Right atrium auricular region (tissue), 2 donors: ENCODE results near the gene RCBTB1. TPM values are rescaled to one million over a fixed set of nuclear protein-coding genes. Genes with fewer than 3 reads are reported as not detected.
A peak's percentile ranks its signal among the peaks of the same experiment; 100 is the strongest.
"Not testable (repeated sequence)": the region's sequence is repeated elsewhere in the genome, so short reads cannot be mapped to it uniquely, and the experiment has no call there.

Source experiments
- DNase-seq: peaks from one replicate; pipeline ENCODE4 v3.0.0-alpha.2; 2019; ENCODE audit warnings: low spot score
- H3K27ac ChIP-seq, 2 donors: fragments of 200-600 bp; sonication (generic); 1 replicate in 1 of 2; 2 replicates in 1 of 2; pipeline ENCODE4 v1.5.1; 2016 to 2019
- H3K27me3 ChIP-seq, 2 donors: fragments of 200-600 bp; sonication (generic); one replicate each; pipeline versions ENCODE4 v1.5.1 to v1.6.0; 2017 to 2019
- H3K36me3 ChIP-seq: fragments of 200-600 bp; sonication (generic); one replicate; pipeline ENCODE4 v1.5.1; 2016
- H3K4me1 ChIP-seq, 2 donors: fragments of 200-600 bp; sonication (generic); one replicate each; pipeline versions ENCODE4 v1.5.1 to v1.6.0; 2017 to 2019
- H3K4me3 ChIP-seq, 2 donors: fragments of 200-600 bp; sonication (generic); 1 replicate in 1 of 2; 2 replicates in 1 of 2; pipeline ENCODE4 v1.5.1; 2017 to 2019; ENCODE audit warnings: mild to moderate bottlenecking in 1 of 2, moderate library complexity in 1 of 2
- H3K9me3 ChIP-seq, 2 donors: fragments of 200-600 bp; sonication (generic); one replicate each; pipeline ENCODE4 v1.5.1; 2019
- CTCF ChIP-seq, 2 donors: fragments of 200-600 bp; sonication (generic); IDR thresholded peaks; one replicate each; pipeline ENCODE4 v1.5.1; 2019; ENCODE audit warnings: antibody characterized with exemption in 2 of 2
- total RNA-seq, 2 donors: library from RNA; depleted of rRNA; stranded (reverse); fragments of >200 nt; gene quantifications; one replicate each; pipeline ENCODE4 v1.1.0, GENCODE V29; 2016

The RCBTB1 gene
- total RNA-seq, 2 donors from 2014 or later = 8.9 to 19.6 TPM

- DNase-seq = no peak
- H3K36me3 ChIP-seq = peaks cover 6% of the 10 kb centered on the region
- H3K27me3 ChIP-seq = no peaks in the 10 kb centered on the region
- peaks cover 0 to 4% of the 10 kb centered on the region in 2 donors for H3K4me1 ChIP-seq
- TF ChIP-seq CTCF (IDR thresholded peaks at IDR 0.05) = no peak
- H3K4me3 ChIP-seq = no peak overlapping the region
- H3K9me3 ChIP-seq = no peaks in the 10 kb centered on the region
- no peak overlapping the region for H3K27ac ChIP-seq
Measured at GRCh38 chr13:49566461-49566860, 18.9 kb downstream of the RCBTB1 start.

DNA sequence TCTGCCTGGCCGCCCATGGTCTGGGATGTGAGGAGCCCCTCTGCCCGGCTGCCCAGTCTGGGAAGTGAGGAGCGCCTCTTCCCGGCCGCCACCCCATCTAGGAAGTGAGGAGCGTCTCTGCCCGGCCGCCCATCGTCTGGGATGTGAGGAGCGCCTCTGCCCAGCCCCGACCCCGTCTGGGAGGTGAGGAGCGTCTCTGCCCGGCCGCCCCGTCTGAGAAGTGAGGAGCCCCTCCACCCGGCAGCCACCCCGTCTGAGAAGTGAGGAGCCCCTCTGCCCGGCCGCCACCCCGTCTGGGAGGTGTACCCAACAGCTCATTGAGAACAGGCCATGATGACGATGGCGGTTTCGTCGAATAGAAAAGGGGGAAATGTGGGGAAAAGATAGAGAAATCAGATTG, 19.9 kb downstream of the RCBTB1 start:
- H3K4me1 ChIP-seq, H3K9me3 ChIP-seq, DNase-seq, H3K27me3 ChIP-seq, H3K27ac ChIP-seq, H3K36me3 ChIP-seq, H3K4me3 ChIP-seq: not testable (repeated sequence)

GRCh38 chr13:49563516-49563915, 21.8 kb downstream of the RCBTB1 start:
- Histone ChIP-seq H3K27ac (no peak overlapping the region), H3K4me1 (peaks cover 0 to 6% of the 10 kb centered on the region in 2 donors), H3K4me3 (no peak overlapping the region), H3K9me3 (no peaks in the 10 kb centered on the region), H3K36me3 (peaks cover 14% of the 10 kb centered on the region), H3K27me3 (no peaks in the 10 kb centered on the region)
- DNase-seq = no peak
- no peak for TF ChIP-seq CTCF (IDR thresholded peaks at IDR 0.05)

GRCh38 chr13:49561062-49561410, 24.3 kb downstream of the RCBTB1 start:
- no peak overlapping the region for H3K4me3 ChIP-seq
- no peaks in the 10 kb centered on the region for H3K27me3 ChIP-seq
- peaks cover 0 to 6% of the 10 kb centered on the region in 2 donors for H3K4me1 ChIP-seq
- H3K27ac ChIP-seq = peak overlapping the region; percentile 41 to 65
- H3K9me3 ChIP-seq = no peaks in the 10 kb centered on the region
- DNase-seq = no peak
- TF ChIP-seq CTCF (IDR thresholded peaks at IDR 0.05) = no peak
- peaks cover 14% of the 10 kb centered on the region for H3K36me3 ChIP-seq

DNA sequence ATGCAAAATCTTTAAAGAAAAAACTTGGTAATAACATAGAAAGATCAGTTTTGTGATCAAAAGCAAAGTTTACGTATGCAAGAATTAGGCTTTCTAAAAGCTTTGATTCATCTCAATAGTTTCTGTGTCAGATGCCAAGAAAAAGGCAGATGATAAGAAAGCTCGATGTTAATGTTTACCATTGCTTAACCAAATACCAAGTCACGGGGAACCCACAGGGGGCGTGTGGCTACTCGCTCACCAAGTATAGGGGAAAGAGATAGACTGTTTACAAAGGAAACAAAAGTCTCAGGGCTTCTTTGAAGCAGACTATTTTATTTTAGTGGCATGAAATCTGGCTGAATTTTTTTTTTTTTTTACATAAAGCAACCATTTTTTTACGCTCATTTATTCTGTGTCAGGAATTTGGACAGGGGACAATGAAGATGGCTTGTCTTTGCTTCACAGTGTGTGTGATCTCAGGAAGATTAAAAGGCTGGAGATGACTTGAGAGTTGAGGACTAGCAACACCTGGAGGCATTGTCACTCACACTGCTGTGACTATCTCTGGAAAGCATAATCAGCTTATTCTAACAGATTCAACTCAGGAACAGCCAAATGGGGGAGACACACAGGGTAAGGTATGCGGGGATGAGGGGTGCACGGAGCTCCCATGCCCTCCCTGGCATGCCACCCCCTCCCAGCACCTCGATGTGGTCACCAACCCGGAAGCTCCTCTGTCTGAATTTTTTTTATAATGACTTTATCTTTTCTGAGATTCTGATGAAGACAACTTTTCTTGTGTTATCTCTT, 24.9 kb downstream of the RCBTB1 start:
- H3K27me3 ChIP-seq = no peaks in the 10 kb centered on the region
- no peak overlapping the region for H3K4me3 ChIP-seq
- H3K9me3 ChIP-seq = no peaks in the 10 kb centered on the region
- no peak for DNase-seq
- peaks cover 14% of the 10 kb centered on the region for H3K36me3 ChIP-seq
- H3K27ac ChIP-seq = peak overlapping the region; percentile 41 to 65
- peaks cover 0 to 6% of the 10 kb centered on the region in 2 donors for H3K4me1 ChIP-seq
- TF ChIP-seq CTCF (IDR thresholded peaks at IDR 0.05) = peak in 1 of 2 donors; percentile 25

DNA sequence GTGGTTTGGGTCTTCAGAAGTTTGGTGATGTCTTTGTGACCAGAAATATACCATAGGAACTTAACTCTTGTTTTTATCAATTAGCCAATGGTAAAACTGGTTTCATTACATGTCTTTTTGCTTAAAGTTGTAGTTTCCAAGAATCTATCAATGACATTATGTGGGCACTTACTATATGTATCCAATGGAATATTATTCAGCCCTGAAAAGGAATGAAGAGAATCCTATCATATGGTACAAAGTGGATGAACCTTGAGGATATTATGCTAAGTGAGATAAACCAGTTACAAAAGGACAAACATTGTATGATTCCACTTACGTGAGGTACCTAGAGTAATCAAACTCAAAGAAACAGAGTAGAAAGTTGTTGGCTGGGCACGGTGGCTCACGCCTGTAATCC, 26.4 kb downstream of the RCBTB1 start:
- peaks cover 22% of the 10 kb centered on the region for H3K36me3 ChIP-seq
- no peaks in the 10 kb centered on the region for H3K9me3 ChIP-seq
- TF ChIP-seq CTCF (IDR thresholded peaks at IDR 0.05) = no peak
- no peak for DNase-seq
- no peak overlapping the region for H3K4me3 ChIP-seq
- H3K27me3 ChIP-seq = no peaks in the 10 kb centered on the region
- no peak overlapping the region for H3K27ac ChIP-seq
- H3K4me1 ChIP-seq = peaks cover 0 to 6% of the 10 kb centered on the region in 2 donors
